GM19025 (cell line): Measurements from ENCODE around the gene VLDLR.

ENCODE experiments used
- ATAC-seq: cut with Tn5 transposase; IDR thresholded peaks from one replicate; pipeline ENCODE4 v1.9.1; 2021; ENCODE audit warnings: mild to moderate bottlenecking, low read depth, moderate library complexity; ENCODE audit not compliant: unreplicated experiment

The VLDLR gene

DNA sequence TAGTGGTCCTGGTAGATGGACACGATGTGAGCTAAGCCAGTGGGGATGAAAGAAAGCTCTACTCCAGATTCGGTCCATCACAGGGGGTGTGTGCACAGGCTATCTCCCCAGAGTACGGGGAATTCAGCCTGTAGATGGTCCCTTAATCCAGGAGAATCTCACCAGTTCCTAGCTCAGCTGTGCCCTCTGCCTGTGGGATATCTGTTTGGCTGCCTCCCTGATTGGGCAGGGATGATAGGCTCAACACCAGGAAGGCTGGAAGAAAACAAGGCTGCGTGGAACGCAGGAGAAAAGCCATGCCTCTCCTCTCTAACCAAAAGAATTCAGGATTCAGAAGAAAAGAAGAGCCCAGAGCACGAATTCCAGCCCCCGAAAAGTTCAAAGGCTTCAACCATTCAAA, 40.9 kb downstream of the VLDLR start:
- ATAC-seq = no peak

DNA sequence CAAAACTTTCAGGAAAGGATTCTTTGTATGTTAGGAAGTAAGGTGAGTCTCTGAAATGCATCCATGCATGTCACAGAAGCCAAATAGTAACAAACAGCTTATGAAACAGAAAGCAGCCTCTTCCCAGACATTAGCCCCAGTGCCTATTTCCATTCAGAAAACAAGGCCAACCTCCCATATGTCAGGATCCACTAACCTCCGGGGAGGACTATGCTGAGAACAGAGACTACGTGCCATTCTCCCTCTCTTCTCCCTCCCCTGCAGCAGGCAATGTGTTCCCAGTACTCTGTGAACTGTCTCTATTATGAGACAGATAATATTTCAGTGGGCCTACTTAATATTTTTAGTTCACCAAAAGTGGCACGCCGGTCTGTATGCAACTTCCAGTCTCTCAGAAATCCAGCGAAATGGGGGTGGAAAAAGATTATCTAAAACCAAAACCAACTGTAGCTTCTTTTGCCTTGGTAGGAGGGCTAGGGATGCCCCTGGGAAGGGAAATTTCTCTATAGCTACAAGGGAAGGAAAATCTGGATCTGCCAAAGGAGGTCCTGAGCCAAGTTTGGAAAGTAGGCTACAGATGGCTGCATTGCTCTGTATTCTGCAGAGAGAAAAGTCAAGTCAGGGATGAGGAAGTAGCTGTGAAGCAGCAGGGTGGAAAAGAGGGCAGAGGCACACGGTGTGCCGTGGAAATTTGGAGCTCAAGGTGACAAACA, 42.0 kb downstream of the VLDLR start:
- ATAC-seq = no peak

DNA sequence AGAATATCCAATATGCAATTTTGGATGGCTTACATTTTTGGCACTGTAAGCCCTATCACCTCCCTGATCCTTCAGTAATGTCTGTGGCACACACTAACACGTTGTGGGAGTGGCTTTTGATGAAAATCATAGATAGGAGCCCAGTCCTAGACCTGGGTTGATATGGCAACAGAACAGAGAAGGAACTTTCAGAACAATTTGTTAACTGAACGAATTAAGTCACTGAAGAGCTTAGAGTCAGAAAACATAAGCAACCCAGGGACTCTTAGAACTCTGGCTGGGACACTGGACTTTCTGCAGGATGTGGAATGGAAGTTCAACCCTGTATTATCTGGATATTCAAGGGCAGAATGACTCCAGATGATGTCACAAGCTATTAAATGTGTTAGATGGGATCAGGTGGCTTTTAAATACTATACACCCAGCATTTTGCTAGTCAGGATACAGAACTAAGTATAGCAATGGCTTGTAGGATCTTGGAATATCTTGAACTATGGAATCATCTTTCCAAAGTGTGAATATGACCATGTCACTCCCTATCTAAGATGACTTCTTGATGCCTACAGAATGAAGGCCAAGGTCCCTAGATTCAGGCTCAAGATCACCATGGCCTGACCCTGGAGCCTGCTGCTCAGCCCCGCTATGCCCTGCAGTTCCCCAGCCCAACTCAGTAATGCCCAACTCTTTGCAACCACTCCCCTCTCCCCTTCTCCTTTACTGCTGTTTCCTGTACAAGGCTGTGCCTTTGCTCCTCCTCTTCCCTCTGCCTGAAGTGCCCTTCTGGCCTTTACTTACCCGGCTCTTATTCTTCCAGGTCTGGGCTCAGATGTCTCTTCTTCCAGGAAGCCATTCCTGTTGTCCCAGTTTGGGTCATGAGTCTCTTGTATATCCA, 42.8 kb downstream of the VLDLR start:
- ATAC-seq = no peak

DNA sequence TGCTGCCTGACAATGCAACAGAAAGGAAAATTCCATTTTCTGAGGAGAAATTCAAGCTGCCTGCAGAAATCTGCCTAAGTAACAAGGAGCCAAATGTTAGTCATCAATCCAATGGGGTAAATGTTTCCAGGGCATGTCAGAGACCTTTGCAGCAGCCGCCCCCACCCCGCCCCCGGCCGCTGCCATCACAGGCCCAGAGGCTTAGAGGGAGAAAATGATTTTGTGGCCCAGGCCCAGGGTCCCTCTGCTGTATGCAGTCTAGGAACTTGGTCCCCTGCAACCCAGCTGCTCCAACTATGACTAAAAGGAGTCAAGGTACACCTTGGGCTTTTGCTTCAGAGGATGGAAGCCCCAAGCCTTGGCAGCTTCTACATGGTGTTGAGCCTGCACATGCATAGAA, 45.0 kb downstream of the VLDLR start:
- no peak for ATAC-seq

DNA sequence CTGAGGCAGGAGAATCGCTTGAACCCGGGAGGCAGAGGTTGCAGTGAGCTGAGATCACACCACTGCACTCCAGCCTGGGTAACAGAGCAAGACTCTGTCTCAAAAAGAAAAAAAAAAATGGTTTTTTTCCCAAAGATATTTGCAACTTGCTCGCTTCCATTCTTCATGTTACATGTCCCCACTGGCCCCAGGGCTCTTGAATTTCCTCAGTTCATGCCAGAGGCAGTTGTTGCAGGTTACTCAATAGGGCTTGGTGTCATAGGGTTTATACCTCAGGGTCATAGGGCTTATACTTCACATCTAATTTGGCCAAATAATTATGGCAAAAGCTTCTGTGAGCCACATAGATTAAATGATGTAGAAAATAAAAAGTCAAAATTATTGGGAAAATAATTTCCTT, 51.6 kb downstream of the VLDLR start:
- no peak for ATAC-seq

DNA sequence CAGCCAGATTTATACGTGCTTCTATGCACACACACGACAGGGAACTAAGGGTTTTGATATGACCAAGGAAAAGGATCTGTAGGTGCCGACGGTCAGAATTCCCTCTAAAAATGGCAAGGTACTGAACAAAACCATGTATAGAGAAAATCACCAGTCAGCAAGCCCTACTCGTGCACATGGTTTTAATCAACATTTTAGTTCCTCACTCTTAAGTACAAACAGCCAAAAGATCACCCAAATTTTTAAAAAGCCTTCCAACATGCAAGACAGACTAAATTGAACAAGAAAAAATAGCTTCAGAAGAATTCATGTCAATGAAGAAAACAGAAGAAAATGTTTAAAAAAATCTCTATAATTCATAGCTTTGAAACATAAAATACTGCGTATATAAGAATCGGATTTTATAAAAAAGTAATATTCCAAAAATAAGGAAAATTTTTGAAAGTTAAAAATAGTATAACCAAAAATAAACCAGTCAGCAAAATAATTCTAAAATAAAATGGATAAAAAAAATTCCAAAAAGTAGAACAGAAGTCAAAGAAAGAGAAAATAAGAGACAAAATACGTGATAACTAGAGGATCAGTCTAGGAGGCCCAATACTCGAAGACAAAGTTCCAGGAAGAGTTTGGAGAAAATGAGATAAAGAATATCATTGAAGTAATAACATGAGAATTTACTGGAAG, 52.7 kb downstream of the VLDLR start:
- ATAC-seq = no peak

DNA sequence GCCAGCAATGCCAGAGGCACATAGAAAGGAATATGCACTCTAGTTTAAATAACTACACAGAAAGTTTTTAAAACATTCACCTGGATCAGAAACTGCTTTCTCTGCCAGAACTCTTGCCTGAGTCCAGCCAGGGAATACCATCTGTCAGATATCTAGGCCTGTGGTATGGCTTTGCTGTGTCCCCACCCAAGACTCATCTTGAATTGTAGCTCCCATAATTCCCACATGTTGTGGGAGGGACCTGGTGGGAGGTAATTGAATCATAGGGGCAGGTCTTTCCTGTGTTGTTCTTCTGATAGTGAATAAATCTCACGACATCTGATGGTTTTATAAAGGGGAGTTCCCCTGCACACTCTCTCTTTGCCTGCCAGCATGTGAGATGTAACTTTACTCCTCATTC, 54.2 kb downstream of the VLDLR start:
- no peak for ATAC-seq

DNA sequence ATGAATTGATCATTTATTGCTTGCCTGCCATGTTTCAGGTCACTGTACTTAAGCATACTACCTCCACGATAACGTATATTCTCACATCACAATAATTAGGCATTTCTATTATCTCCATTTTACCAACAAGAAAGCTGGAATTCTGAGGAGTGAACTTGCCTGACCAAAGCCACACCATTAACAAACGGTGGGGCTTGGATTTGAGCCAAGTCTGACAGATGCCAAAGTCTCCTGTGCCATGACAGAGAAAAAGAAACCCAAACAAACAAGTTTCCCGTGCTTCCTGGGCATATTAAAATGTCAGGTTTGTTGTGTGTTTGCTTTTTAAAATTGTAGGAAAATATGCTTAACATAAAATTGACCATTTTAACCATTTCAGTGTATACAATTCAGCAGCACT, 54.9 kb downstream of the VLDLR start:
- no peak for ATAC-seq

DNA sequence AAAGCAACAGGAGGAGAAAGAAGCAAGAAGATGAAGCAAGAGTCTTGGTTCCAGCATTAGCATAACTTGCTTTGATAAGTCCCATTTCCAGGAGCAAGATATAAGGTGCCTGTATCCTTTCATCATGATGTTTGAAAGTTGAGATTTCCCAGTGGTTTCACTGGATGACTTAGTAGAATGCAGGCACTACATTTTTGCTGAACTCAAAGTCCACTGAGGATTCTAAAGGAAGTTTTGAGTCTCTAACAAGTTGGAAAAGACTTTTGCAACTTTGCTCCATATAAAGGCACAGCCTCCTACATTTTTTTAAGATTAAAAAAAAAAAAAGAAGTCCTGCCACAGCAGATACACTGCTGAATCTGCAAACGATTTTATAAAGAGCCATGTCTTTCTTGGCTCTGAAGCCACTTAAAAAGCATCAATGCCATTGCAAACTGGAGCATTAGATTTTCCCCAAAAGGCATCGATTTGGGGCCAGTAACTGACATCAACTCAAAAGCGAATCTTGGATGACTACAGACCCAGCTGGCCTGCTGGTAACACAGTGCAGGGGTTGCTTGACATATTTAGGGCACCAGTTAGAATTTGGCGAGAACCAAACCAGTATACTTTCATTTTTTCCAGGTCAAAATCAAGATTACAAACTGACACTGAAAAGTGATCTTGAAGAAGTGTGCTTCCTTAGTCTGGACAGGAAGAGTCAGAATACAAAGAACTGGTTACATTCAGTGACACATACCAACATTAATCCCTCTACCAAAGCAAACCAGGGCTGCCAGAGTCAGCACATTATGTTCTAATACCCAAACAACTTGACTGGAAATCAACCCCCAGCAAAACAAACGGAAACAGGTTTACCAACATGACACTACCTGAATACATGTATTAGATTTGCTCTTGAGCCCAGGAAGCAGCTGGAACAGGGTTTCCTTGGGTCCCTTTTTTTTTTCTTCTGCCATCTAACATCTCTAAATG, 56.6 kb downstream of the VLDLR start:
- ATAC-seq = no peak

DNA sequence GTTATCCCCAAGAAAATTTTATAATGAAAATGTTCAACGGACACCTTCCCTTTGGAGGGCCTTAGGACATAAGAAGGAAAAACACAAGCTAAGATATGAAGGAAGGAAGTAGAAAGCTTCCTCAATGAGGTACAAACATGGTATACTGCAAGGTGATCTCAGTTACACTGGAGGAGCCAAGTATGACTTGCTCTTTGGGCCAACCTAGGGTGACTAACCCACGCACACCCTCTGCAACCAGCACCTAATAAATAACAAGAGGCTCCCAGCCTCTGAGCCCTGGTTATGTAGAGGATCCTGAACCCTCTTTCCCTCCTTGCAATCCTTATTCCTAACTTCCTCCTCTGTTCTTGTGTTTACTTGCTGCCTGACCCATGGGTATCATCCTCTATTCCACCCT, 57.4 kb downstream of the VLDLR start:
- no peak for ATAC-seq

DNA sequence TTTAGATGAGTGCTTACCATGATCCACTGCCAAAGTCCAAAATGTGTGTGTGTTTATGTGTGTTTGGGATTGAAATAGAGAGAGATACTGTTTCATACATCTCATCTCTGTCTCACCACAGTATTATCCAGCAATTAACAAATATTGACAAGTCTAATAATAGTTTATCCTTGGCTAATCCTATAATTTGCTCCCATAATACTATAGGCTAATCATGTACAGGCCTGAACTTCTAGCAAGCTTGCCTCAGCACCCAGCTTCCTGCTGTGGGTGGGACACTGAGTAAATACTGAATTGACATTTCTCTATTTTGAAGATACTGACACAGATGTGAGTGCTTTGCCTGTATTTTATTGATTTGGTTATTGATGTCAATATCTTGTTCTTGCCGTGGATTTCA, 60.4 kb downstream of the VLDLR start:
- no peak for ATAC-seq

DNA sequence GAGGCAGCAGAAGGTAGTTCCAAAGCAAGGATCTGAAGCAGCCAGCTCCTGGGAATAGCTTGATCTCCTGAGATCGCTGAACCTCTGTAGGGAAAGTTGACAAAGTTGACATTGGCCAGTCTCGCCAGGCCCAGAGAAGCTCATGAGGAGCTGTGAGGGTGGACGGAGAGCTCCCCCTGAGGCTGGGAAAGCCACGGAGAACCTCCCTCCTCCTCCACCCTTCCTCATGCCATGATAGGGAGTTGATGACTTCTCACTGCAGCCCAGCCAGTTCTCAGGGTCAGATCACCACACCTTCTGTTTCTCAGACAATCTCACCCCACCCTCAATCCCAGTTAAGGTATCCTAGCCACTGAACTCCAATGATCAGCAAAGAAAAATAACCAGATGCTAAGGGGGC, 65.3 kb downstream of the VLDLR start:
- no peak for ATAC-seq

DNA sequence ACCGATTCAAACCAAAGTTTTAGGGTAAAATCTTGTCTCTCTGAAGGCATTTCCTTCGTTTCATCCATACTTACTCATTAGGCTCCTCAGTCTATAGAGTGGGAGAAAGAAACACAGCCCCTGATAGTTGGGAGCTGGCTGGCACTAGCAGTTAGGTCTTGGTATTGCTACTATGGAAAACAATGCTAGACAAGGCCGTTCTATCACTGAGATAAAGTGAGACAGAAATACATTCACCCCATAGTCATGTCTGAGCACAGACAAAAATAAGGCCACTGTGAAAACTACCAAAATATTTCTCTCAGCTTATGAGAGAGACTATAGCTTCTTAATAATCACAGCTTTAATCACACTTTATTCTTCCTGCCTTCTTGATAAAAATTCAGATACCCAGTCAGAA, 67.0 kb downstream of the VLDLR start:
- ATAC-seq = no peak

DNA sequence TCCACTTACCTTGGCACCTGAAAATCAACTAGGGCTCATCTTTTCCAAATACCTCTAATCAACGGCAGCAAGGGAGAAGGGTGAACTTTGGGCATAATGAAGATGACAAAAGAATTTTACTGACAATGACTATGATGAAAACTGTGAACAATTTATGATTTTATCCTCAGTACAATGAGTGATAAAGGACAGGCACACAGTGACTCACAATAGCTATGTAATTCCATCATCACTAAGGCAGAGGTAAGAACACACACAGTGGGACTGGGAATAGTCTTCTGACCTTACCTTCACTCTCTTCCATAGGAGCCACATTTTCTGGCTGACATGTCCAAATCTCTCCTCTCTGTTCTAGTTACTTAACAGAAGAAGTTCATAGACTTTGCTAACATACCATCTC, 69.6 kb downstream of the VLDLR start:
- no peak for ATAC-seq

DNA sequence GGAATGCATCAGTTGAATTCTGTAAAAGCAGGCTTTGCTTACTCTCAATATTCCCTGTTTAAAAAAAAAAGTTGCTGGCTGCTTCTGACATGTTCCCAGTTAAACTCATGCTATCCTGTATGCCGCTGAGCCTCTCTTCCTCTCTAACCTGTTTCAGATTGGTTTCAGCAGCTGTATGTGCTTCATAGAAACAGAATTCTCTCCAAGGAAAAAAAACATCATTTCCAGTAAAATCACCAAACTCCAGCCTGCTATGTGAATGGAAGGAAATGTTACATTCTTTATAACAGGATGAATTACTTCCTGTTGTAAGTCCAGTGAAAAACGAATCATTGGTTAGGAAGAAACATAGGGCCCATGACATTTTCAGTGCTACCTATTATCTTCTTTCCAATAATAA, 70.0 kb downstream of the VLDLR start:
- no peak for ATAC-seq

DNA sequence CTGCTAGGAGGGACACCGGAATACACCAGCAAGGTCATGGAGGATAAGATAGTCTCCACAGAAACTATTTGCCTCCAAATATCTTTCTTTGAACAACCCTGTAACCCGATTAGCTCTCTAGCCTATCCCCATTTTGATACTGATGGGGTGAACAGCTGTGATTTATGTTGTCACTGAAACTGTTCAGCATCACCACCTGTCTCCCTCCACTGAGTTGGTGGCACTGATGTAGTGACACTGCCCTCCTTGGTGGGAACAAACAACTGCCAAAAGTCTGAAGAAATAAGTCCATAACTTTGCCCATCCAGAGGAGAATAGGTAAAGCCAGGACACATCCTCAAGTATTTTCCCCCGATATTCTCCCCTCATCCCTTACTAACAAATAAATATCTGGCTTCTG, 71.5 kb downstream of the VLDLR start:
- ATAC-seq = no peak

DNA sequence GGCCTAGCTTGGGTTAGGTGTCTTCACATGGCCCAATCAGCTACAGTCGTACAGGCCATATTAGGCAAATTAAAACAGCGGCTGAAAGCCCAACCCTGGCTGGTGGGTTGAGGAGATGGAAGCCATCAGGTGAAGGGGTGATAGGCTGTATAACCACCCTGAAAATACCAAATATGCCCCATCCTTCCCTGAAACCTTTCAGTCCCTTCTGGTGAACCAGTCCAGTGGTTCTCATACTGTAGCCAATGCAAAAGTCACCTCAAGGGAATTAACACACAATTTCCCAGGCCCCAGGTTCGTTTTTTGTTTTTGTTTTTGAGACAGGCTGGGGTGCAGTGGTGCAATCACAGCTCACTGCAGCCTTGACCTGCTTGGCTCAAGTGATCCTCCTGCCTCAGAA, 75.9 kb downstream of the VLDLR start:
- ATAC-seq = no peak

DNA sequence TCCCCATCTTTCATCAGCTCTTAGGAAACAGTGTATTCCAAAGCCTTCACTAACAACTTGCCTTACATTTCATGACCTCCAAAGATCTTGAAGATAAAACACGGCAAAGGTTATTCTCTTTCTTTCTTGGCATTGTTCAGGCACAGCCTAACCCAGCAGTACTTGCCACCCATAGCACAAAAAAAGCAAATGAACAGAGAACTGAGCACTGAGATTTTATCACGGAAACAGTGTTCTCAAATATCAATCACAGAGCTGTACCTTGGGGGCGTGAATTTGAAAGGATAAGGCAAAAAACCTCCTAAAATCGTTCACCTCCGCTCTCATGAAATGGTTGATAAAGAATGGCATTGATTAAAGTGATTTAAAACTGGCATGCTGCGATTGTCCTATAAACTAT, 78.8 kb downstream of the VLDLR start:
- ATAC-seq = no peak

DNA sequence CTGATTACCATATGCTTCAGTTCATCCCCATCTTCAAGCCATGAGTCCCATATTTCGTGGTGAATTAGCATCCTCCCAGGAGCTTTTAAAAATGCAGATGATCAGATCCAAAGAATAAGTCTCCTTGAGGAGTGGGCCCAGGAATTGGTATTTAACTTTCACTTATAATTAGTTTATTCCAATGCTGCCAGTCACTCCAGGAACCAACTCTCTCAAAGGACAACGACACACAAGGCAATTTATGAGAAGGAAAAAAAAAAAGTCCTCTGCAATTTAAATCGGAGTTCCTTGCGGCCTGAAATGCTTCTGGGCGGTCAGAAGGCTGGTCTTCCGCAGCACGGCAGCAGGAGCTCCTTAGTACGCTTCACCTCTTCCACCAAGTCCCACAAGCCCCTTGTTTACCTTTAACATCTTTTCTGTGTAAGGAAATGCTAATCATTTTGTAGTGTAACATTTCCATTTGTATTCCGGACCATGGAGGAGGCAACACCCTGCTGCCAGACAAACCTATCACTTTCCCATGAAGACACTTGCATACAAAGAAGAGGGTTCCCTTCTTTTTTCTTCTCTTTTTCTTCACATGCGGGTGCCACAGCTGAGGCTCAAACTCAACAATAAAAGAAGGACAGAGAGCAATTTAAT, 79.4 kb downstream of the VLDLR start:
- no peak for ATAC-seq

DNA sequence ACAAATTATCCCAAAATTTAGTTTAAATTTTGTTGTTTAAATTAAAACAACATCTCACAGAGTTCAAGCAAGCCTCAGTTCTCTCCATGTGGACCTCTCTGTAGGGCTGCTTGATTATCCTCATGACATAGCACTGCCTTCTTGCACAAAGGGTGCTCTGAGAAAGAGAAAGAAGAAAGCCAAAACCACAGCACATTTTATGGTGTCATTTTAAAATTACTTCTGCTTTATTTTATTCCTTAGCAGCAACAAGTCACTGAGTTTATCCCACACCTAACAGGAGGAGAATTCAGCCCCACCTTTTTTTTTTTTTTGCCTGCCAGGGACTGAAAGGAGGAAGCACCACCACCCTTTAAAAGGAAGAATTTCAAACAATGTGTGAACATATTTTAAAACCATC, 82.9 kb downstream of the VLDLR start:
- no peak for ATAC-seq
